Skeletal muscle satellite cell (primary cell): ENCODE measurements around the gene TSPAN10.

ENCODE experiments used
- H3K27me3 ChIP-seq: 2 replicates; pipeline ENCODE4 v1.7.0; 2013; ENCODE audit warnings: low read length; ENCODE audit not compliant: control insufficient read depth, insufficient read depth
- H3K36me3 ChIP-seq: 2 replicates; pipeline ENCODE4 v1.7.0; 2013; ENCODE audit warnings: mild to moderate bottlenecking, control low read depth, low read length; ENCODE audit not compliant: insufficient read depth
- H3K4me1 ChIP-seq: 2 replicates; pipeline ENCODE4 v1.7.0; 2013; ENCODE audit warnings: low read length; ENCODE audit not compliant: control insufficient read depth, insufficient read depth
- H3K4me2 ChIP-seq: 2 replicates; pipeline ENCODE4 v1.7.0; 2013; ENCODE audit warnings: mild to moderate bottlenecking, low read length
- H3K4me3 ChIP-seq: 2 replicates; pipeline ENCODE4 v1.7.0; 2013; ENCODE audit warnings: low read length
- H3K9ac ChIP-seq: 2 replicates; pipeline ENCODE4 v1.7.0; 2013; ENCODE audit warnings: mild to moderate bottlenecking, low read depth, low read length, moderate library complexity
- H3K9me3 ChIP-seq: replicated peaks from 2 replicates; pipeline ENCODE4 v1.7.0; 2013; ENCODE audit warnings: mild to moderate bottlenecking, control low read depth, low read length

Gene TSPAN10

DNA sequence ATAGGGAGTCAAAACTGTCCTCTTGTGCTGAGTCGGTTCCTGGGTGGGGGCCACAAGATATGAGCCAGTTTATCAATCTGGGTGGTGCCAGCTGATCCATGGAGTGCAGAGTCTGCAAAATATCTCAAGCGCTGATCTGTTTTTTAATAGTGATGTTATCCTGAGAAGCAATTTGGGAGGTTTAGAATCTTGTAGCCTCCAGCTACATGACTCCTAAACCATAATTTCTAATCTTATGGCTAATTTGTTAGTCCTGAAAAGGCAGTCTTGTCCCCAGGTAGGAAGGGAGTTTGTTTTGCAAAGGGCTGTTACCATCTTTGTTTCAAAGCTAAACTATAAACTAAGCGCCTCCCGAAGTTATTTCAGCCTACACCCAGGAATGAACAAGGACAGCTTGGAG is 1.7 kb downstream of the TSPAN10 start:
- no peak overlapping the region for H3K9ac ChIP-seq
- H3K27me3 ChIP-seq = no peaks in the 10 kb centered on the region
- no peak overlapping the region for H3K4me3 ChIP-seq
- no peak overlapping the region for H3K4me2 ChIP-seq
- H3K9me3 ChIP-seq = no peaks in the 10 kb centered on the region
- H3K36me3 ChIP-seq = no peaks in the 10 kb centered on the region
- peaks cover 19% of the 10 kb centered on the region for H3K4me1 ChIP-seq

DNA sequence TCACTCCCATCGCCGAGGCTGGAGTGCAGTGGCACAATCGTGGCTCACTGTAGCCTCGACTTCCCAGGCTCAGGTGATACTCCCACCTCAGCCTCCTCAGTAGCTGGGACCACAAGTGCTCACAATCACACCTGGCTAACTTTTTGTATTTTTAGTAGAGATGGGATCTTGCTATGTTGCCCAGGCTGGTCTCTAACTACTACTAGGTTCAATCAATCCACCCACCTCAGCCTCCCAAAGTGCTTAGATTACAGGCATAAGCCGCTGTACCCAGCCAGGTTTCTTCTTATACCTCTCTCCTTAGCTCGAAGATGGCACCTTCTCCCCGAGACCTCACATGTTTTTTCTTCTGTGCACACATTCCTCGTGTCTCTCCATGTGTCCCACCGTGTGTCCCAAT is 3.0 kb downstream of the TSPAN10 start:
- H3K4me1 ChIP-seq = peaks cover 19% of the 10 kb centered on the region
- no peaks in the 10 kb centered on the region for H3K27me3 ChIP-seq
- H3K9ac ChIP-seq = no peak overlapping the region
- H3K4me2 ChIP-seq = no peak overlapping the region
- no peaks in the 10 kb centered on the region for H3K36me3 ChIP-seq
- no peak overlapping the region for H3K4me3 ChIP-seq
- no peaks in the 10 kb centered on the region for H3K9me3 ChIP-seq

DNA sequence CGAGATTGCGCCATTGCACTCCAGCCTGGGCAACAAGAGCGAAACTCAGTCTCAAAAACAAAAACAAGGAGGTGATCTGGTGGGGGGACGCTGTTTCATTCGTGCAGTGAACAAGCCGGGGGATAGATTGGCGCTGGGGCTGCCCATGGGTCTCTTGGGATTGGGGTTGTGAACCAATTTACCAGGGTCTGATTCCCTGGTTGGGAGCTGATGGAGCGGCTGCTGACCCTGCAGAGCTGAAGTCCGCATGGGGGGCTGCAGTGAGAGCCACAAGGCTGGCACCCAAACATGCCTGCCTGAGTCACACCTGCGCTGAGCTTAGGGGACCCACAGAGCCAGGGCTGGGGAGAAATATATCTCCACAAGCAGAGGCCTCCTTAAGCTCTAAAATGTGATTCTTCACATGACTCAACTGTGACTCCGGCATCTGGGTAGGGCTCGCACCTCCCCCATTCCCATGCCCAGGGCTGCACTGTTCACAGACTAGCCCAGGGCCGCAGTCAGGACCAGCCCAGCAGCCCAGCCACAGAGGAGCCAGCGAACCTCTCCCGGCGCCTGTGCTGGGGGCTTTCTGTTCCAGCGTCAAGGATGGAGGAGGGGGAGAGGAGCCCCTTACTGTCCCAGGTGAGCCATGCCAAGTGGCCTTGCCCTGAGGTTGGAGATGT is 5.0 kb downstream of the TSPAN10 start:
- H3K4me3 ChIP-seq = peak overlapping the region; percentile 44
- H3K36me3 ChIP-seq = no peaks in the 10 kb centered on the region
- peaks cover 14% of the 10 kb centered on the region for H3K4me1 ChIP-seq

GRCh38 chr17:81644496-81644895 is 7.5 kb downstream of the TSPAN10 start:
- Histone ChIP-seq H3K36me3 (no peaks in the 10 kb centered on the region), H3K4me1 (peaks cover 14% of the 10 kb centered on the region), H3K9ac (no peak overlapping the region), H3K9me3 (no peaks in the 10 kb centered on the region), H3K4me2 (no peak overlapping the region), H3K4me3 (no peak overlapping the region), H3K27me3 (peaks cover 23% of the 10 kb centered on the region)

More for the DNA sequence above, 5.0 kb downstream of the TSPAN10 start:
- Histone ChIP-seq H3K27me3 (peaks cover 4% of the 10 kb centered on the region), H3K4me2 (peak overlapping the region; percentile 69), H3K9ac (peak overlapping the region; percentile 75), H3K9me3 (no peaks in the 10 kb centered on the region)

DNA sequence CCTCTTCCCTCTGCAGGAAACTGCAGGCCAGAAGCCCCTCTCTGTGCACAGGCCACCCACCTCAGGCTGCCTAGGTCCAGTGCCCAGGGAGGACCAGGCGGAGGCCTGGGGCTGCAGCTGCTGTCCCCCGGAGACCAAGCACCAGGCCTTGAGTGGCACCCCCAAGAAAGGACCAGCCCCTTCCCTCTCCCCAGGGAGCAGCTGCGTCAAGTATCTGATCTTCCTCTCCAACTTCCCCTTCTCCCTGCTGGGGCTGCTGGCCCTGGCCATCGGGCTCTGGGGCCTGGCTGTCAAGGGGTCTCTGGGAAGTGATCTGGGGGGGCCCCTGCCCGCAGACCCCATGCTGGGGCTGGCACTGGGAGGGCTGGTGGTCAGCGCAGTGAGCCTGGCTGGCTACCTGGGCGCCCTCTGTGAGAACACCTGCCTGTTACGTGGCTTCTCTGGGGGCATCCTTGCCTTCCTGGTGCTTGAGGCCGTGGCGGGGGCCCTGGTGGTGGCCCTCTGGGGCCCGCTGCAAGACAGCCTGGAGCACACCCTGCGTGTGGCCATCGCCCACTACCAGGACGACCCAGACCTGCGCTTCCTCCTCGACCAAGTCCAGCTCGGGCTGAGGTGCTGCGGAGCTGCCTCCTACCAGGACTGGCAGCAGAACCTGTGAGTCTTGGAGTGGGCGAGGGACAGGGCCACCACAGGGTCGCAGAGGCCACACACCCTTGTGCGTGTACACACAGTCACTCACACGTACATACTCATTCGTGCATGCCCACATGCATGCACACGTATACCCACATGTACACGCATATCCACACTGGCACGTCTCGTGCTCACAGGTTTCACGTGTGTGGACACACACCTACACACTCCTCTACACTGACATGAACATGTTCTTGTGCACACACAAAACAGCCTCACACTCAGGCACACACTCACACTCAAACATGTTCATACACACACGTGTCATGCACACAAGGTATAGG is 8.3 kb downstream of the TSPAN10 start:
- Histone ChIP-seq H3K27me3 (peaks cover 23% of the 10 kb centered on the region), H3K9ac (no peak overlapping the region), H3K4me3 (no peak overlapping the region), H3K4me1 (peaks cover 14% of the 10 kb centered on the region), H3K36me3 (no peaks in the 10 kb centered on the region), H3K9me3 (no peaks in the 10 kb centered on the region), H3K4me2 (no peak overlapping the region)

GRCh38 chr17:81646869-81647600 is 10.0 kb downstream of the TSPAN10 start:
- Histone ChIP-seq H3K36me3 (no peaks in the 10 kb centered on the region), H3K27me3 (peaks cover 23% of the 10 kb centered on the region), H3K4me1 (peaks cover 15% of the 10 kb centered on the region), H3K9me3 (no peaks in the 10 kb centered on the region), H3K4me3 (no peak overlapping the region), H3K4me2 (no peak overlapping the region), H3K9ac (no peak overlapping the region)

DNA sequence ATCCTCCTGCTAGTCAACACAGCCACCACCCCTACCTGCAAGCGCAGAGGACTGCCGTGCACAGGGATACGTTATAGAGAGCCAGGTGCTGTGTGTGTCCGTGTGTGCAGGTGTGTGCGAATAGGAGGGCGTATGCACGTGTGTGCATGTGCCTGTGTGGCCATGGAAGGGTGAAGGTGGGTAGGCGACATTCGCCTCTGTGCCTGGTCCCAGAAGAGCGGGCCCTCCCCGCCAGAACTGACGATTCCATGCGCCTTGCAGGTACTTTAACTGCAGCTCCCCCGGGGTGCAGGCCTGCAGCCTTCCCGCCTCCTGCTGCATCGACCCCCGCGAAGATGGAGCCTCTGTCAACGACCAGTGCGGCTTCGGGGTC is 10.6 kb downstream of the TSPAN10 start:
- Histone ChIP-seq H3K4me3 (no peak overlapping the region), H3K4me1 (peaks cover 9% of the 10 kb centered on the region), H3K27me3 (peaks cover 23% of the 10 kb centered on the region), H3K9me3 (no peaks in the 10 kb centered on the region), H3K4me2 (peak overlapping the region; percentile 29), H3K9ac (no peak overlapping the region), H3K36me3 (no peaks in the 10 kb centered on the region)

DNA sequence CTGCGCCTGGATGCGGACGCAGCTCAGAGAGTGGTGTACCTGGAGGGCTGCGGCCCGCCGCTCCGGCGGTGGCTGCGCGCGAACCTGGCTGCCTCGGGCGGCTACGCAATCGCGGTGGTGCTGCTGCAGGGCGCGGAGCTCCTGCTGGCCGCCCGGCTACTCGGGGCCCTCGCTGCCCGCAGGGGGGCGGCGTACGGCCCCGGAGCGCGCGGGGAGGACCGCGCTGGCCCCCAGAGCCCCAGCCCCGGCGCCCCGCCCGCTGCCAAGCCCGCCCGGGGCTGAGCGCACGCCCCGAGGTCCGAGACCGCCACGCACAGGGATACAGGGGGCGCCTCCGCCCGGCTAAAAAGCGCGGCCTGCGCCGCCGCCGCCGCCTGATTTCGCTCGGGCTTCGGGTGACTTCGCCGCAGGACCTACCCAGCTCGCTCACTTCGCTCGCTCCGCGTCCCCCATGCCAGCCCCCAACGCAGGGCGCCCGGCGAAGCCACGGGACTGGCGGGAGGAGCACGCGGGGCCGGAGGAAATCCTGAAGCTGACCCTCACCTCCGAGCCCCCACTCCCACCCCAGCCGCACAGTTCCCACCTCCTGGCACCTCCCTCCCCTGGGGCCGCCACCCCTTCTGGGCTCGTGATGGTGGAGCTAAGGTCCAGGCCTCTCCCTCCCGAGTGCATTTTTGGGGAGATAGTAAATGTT is 11.2 kb downstream of the TSPAN10 start:
- peak overlapping the region; percentile 29 for H3K4me2 ChIP-seq
- H3K36me3 ChIP-seq = no peaks in the 10 kb centered on the region
- H3K4me3 ChIP-seq = no peak overlapping the region
- peaks cover 23% of the 10 kb centered on the region for H3K27me3 ChIP-seq
- no peak overlapping the region for H3K9ac ChIP-seq
- no peaks in the 10 kb centered on the region for H3K9me3 ChIP-seq
- H3K4me1 ChIP-seq = peaks cover 9% of the 10 kb centered on the region

DNA sequence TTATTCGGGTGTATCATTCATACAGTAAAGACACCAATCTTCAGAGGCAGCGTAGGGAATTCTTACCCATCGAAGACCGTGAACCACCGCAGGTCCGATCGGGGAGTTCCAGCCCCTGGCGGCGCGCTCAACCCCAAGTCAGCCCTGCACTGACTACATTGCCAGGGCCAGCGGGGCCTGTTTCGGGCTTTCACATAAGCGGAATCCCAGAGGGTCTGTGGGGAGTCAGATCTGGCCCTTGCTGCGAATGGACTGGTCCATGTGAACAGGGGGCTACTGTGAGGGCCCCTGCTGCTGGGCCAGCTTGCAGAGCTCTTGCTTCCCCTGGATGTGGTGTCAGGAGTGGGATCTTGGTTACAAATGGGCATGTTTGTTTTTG is 11.7 kb downstream of the TSPAN10 start:
- no peaks in the 10 kb centered on the region for H3K9me3 ChIP-seq
- peaks cover 9% of the 10 kb centered on the region for H3K4me1 ChIP-seq
- no peak overlapping the region for H3K4me3 ChIP-seq
- no peaks in the 10 kb centered on the region for H3K36me3 ChIP-seq
- no peak overlapping the region for H3K4me2 ChIP-seq
- no peak overlapping the region for H3K9ac ChIP-seq
- peaks cover 23% of the 10 kb centered on the region for H3K27me3 ChIP-seq

DNA sequence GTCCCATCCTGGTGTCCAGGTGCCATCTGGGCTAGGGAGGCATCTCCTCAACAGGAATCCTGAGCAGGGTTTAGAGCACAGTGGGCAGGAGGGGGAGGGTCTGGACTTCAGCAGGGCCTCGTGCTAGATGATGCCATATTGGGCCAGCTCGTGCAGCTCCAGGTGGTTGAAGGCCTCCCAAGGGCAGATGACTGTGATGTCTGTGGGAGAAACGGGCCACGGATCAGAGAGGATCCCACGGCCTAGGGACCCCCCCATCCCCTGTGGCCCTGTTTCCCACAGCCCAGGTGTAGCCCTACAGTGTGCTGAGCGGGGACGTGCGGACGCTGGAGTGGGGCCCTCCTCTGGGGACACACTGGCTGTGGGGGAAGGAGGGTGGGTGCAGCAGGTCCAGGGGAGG is 14.0 kb downstream of the TSPAN10 start:
- Histone ChIP-seq H3K36me3 (no peaks in the 10 kb centered on the region), H3K4me3 (no peak overlapping the region), H3K9ac (no peak overlapping the region), H3K4me1 (peaks cover 9% of the 10 kb centered on the region), H3K4me2 (no peak overlapping the region), H3K9me3 (no peaks in the 10 kb centered on the region), H3K27me3 (peaks cover 23% of the 10 kb centered on the region)

DNA sequence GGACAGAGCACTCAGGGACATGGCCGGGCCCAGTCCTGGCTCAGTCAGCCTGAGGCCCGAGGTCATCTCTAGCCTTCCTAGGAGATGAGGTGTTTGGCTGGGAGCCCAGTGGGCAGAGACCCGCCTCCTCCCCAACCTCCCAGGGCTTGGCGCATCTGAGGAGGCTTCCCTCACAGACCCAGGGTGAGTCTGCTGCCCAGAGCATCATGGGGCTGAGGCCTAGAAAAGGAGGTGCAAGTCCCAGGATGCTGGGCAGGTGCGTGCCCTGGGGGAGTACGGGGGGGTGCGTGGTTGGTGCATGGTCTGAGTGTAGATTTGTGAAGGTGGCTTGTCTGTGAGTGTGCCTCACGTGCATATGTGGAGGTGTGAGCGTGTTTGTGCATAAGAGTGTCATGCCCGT is 14.7 kb downstream of the TSPAN10 start:
- peaks cover 22% of the 10 kb centered on the region for H3K27me3 ChIP-seq
- no peak overlapping the region for H3K4me2 ChIP-seq
- H3K36me3 ChIP-seq = no peaks in the 10 kb centered on the region
- H3K4me3 ChIP-seq = no peak overlapping the region
- no peak overlapping the region for H3K9ac ChIP-seq
- H3K9me3 ChIP-seq = no peaks in the 10 kb centered on the region
- H3K4me1 ChIP-seq = peaks cover 9% of the 10 kb centered on the region
